C4-2B (cell line): ENCODE results near the gene VBP1.
"Not testable (repeated sequence)": the region's sequence is repeated elsewhere in the genome, so short reads cannot be mapped to it uniquely, and the experiment has no call there.

Source experiments
- H3K27ac ChIP-seq: fragments of 450-650 bp; 2 replicates; pipeline ENCODE4 v1.5.1; 2017
- ZFX ChIP-seq: fragments of 450-650 bp; IDR thresholded peaks from 2 replicates; pipeline ENCODE4 v1.6.1; 2017
- TF ChIP-seq, protein P1 (sequence below): fragments of 450-650 bp; conservative IDR thresholded peaks from 2 replicates; pipeline ENCODE4 v1.5.1; 2017; ENCODE audit warnings: mild to moderate bottlenecking

Gene VBP1

GRCh38 chrX:155266439-155266838 is 50.2 kb downstream of the VBP1 start:
- no peak overlapping the region for H3K27ac ChIP-seq
- TF ChIP-seq ZFX = no peak
- TF ChIP-seq, protein P1, sequence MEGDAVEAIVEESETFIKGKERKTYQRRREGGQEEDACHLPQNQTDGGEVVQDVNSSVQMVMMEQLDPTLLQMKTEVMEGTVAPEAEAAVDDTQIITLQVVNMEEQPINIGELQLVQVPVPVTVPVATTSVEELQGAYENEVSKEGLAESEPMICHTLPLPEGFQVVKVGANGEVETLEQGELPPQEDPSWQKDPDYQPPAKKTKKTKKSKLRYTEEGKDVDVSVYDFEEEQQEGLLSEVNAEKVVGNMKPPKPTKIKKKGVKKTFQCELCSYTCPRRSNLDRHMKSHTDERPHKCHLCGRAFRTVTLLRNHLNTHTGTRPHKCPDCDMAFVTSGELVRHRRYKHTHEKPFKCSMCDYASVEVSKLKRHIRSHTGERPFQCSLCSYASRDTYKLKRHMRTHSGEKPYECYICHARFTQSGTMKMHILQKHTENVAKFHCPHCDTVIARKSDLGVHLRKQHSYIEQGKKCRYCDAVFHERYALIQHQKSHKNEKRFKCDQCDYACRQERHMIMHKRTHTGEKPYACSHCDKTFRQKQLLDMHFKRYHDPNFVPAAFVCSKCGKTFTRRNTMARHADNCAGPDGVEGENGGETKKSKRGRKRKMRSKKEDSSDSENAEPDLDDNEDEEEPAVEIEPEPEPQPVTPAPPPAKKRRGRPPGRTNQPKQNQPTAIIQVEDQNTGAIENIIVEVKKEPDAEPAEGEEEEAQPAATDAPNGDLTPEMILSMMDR = no peak

- H3K27ac ChIP-seq = not testable (repeated sequence)
These were observed 51.7 kb downstream of the VBP1 start for GRCh38 chrX:155267995-155268394.

DNA sequence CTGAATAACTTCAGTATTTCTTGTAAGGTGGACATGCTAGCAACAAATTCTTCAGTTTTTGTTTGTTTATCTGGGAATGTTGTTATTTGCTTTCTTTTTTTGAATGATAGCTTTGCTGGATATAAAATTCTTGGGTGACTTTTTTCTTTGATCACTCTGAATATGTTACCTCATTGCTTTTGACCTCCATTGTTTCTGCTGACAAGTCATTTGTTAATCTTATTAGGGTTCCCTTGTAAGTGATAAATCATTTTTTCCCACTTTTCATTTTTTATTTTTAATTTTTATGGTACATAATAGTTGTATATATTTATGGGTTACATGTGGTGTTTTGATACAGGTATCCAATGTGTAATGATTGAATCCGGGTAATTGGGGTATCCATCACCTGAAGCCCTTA is 54.7 kb downstream of the VBP1 start:
- H3K27ac ChIP-seq = no peak overlapping the region
- TF ChIP-seq, protein P1 = no peak
- TF ChIP-seq ZFX = no peak

DNA sequence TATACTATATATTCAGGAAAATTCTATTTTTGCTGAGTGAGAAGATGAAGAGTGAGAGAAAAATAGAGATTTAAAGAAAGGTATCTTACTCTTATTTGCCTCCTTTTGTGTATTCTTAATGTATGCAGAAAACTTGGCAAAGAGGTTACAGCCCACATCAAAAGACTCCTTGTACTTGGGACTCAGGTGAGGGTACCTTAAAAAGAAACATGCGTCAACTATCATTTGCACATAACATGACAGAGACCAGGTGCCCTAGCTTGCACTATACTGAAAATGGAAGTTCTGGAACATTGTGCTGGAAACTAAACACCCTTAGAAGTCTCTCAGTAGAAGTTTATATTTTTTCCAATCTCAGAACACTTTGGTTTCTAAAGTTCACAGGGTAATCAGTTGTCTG is 63.6 kb downstream of the VBP1 start:
- TF ChIP-seq, protein P1 = no peak
- no peak for TF ChIP-seq ZFX
- H3K27ac ChIP-seq = no peak overlapping the region
